Lower leg skin (tissue), 3 donors: Measurements from ENCODE around the gene BRAP.

Experiments
- CTCF ChIP-seq, 3 donors: fragments of 450-650 bp; IDR thresholded peaks; one replicate each; pipeline ENCODE4 v1.5.1; 2016; ENCODE audit warnings: antibody characterized with exemption in 3 of 3, mild to moderate bottlenecking in 3 of 3, moderate library complexity in 2 of 3
- POLR2A ChIP-seq, 2 donors: fragments of 450-650 bp; IDR thresholded peaks; one replicate each; pipeline ENCODE4 v1.6.1; 2016 to 2017; ENCODE audit warnings: antibody characterized with exemption in 2 of 2, mild to moderate bottlenecking in 1 of 2, moderate library complexity in 1 of 2

- no peak for TF ChIP-seq CTCF (IDR thresholded peaks at IDR 0.05)
- no peak for TF ChIP-seq POLR2A (IDR thresholded peaks at IDR 0.05)
Observed at GRCh38 chr12:111640506-111640905, 45.2 kb downstream of the BRAP start.
